GM23338 (cell line): ENCODE results near the gene LCN6. TPM values are rescaled to one million over a fixed set of nuclear protein-coding genes. Genes with fewer than 3 reads are reported as not detected.

ENCODE experiments used
- ATAC-seq: fragments of 200-7000 bp; cut with Tn5 transposase; 3 replicates; pipeline ENCODE4 v1.9.1; 2020
- DNase-seq: peaks from one replicate; pipeline ENCODE4 v3.0.0-alpha.2; 2015; ENCODE audit warnings: low spot score
- H2AFZ ChIP-seq: fragments of 200-600 bp; sonication (generic); 2 replicates; pipeline ENCODE4 v1.8.0; 2016; ENCODE audit warnings: antibody characterized with exemption, mild to moderate bottlenecking, moderate library complexity
- H3F3A ChIP-seq: fragments of 200-600 bp; sonication (generic); replicated peaks from 2 replicates; pipeline ENCODE4 v1.8.0; 2017; ENCODE audit warnings: antibody characterized with exemption, mixed run types, low read depth
- H3K27ac ChIP-seq: fragments of 200-600 bp; sonication (generic); 2 replicates; pipeline ENCODE4 v1.6.1; 2016; ENCODE audit warnings: low read depth
- H3K27me3 ChIP-seq: fragments of 200-600 bp; sonication (generic); 2 replicates; pipeline ENCODE4 v1.8.0; 2016; ENCODE audit warnings: mild to moderate bottlenecking, mixed run types, moderate library complexity; ENCODE audit not compliant: insufficient read depth
- H3K36me3 ChIP-seq: fragments of 200-600 bp; sonication (generic); 2 replicates; pipeline ENCODE4 v1.8.0; 2016; ENCODE audit warnings: mild to moderate bottlenecking; ENCODE audit not compliant: insufficient read depth
- H3K4me1 ChIP-seq: fragments of 200-600 bp; sonication (generic); 2 replicates; pipeline ENCODE4 v1.8.0; 2016; ENCODE audit warnings: mild to moderate bottlenecking, moderate library complexity; ENCODE audit not compliant: insufficient read depth
- H3K4me2 ChIP-seq: fragments of 200-600 bp; sonication (generic); 2 replicates; pipeline ENCODE4 v1.7.1; 2017; ENCODE audit warnings: mixed run types
- H3K4me3 ChIP-seq: fragments of 200-600 bp; sonication (generic); 2 replicates; pipeline ENCODE4 v1.6.1; 2016; ENCODE audit warnings: mixed run types
- H3K79me2 ChIP-seq: fragments of 200-600 bp; sonication (generic); replicated peaks from 2 replicates; pipeline ENCODE4 v1.8.0; 2017; ENCODE audit warnings: mild to moderate bottlenecking; ENCODE audit not compliant: insufficient read depth
- H3K9me2 ChIP-seq: fragments of 200-600 bp; sonication (generic); 2 replicates; pipeline ENCODE4 v1.8.0; 2017; ENCODE audit not compliant: insufficient read depth
- H4K20me1 ChIP-seq: fragments of 200-600 bp; sonication (generic); replicated peaks from 2 replicates; pipeline ENCODE4 v1.8.0; 2017; ENCODE audit warnings: mild to moderate bottlenecking; ENCODE audit not compliant: insufficient read depth
- H3K27ac Mint-ChIP-seq: 2 replicates; pipeline ENCODE4 v1.8.0; 2020; ENCODE audit warnings: inconsistent platforms, mild to moderate bottlenecking, moderate library complexity, mixed read lengths
- H3K27me3 Mint-ChIP-seq: 3 replicates; pipeline ENCODE4 v1.8.0; 2022; ENCODE audit warnings: low read depth, mild to moderate bottlenecking, moderate library complexity, mixed read lengths, inconsistent platforms; ENCODE audit not compliant: insufficient read depth, poor library complexity
- H3K36me3 Mint-ChIP-seq: 3 replicates; pipeline ENCODE4 v1.8.0; 2021; ENCODE audit warnings: low read depth, mild to moderate bottlenecking, inconsistent platforms, moderate library complexity, mixed read lengths
- H3K4me1 Mint-ChIP-seq: 3 replicates; pipeline ENCODE4 v1.8.0; 2020; ENCODE audit warnings: mild to moderate bottlenecking, inconsistent platforms, mixed read lengths
- H3K4me3 Mint-ChIP-seq: 3 replicates; pipeline ENCODE4 v1.8.0; 2021; ENCODE audit warnings: moderate library complexity, mild to moderate bottlenecking, inconsistent platforms, mixed read lengths
- H3K9me3 Mint-ChIP-seq: 3 replicates; pipeline ENCODE4 v1.8.0; 2020; ENCODE audit warnings: moderate library complexity, mild to moderate bottlenecking, inconsistent platforms, mixed read lengths
- EZH2phosphoT487 ChIP-seq: fragments of 200-600 bp; sonication (generic); IDR thresholded peaks from one replicate; pipeline ENCODE4 v1.8.1; 2018; ENCODE audit warnings: antibody characterized with exemption; ENCODE audit not compliant: unreplicated experiment
- JUNB ChIP-seq: IDR thresholded peaks from one replicate; pipeline ENCODE4 v1.6.1; 2016; ENCODE audit warnings: antibody characterized with exemption; ENCODE audit not compliant: unreplicated experiment
- STAT1 ChIP-seq: IDR thresholded peaks from one replicate; pipeline ENCODE4 v1.6.1; 2016; ENCODE audit warnings: antibody characterized with exemption; ENCODE audit not compliant: unreplicated experiment
- ZNF114 ChIP-seq: fragments of 250-450 bp; sonication (Bioruptor Pico); IDR thresholded peaks from 2 replicates; pipeline ENCODE4 v1.5.0; 2020; ENCODE audit warnings: mild to moderate bottlenecking, moderate library complexity
- polyA plus RNA-seq: library from polyadenylated mRNA; unstranded; fragments of >200 nt; fragmentation: Nextera tagmentation; extraction: Ambion mirVana; gene quantifications from 2 replicates; pipeline ENCODE4 v1.2.1, GENCODE V29; 2016
- total RNA-seq: library from RNA; depleted of rRNA; stranded (reverse); fragments of >200 nt; shearing (Covaris generic); gene quantifications from 2 replicates; pipeline ENCODE4 v1.2.3, GENCODE V29; 2014
- TF ChIP-seq, protein P1 (sequence below): fragments of 250-450 bp; sonication (Bioruptor Pico); IDR thresholded peaks from 2 replicates; pipeline ENCODE4 v1.5.0; 2020; ENCODE audit warnings: mild to moderate bottlenecking, moderate library complexity
- TF ChIP-seq, protein P2 (sequence below), 2 experiments: fragments of 200-600 bp in 1 of 2; sonication (generic) in 1 of 2; conservative IDR thresholded peaks; 2 replicates each; pipeline versions ENCODE4 v1.5.1 to v1.6.1; 2016 to 2017; ENCODE audit warnings: antibody characterized with exemption in 2 of 2, low read depth in 2 of 2, mild to moderate bottlenecking in 2 of 2, moderate library complexity in 1 of 2
- TF ChIP-seq, protein P3 (sequence below): IDR thresholded peaks from one replicate; pipeline ENCODE4 v1.6.1; 2018; ENCODE audit warnings: antibody characterized with exemption; ENCODE audit not compliant: unreplicated experiment
- TF ChIP-seq, protein P4 (sequence below): IDR thresholded peaks from 2 replicates; pipeline ENCODE4 v1.6.1; 2016; ENCODE audit warnings: antibody characterized with exemption

LCN6 gene
- total and polyA plus RNA-seq, 2 experiments from 2014 or later: not detected

DNA sequence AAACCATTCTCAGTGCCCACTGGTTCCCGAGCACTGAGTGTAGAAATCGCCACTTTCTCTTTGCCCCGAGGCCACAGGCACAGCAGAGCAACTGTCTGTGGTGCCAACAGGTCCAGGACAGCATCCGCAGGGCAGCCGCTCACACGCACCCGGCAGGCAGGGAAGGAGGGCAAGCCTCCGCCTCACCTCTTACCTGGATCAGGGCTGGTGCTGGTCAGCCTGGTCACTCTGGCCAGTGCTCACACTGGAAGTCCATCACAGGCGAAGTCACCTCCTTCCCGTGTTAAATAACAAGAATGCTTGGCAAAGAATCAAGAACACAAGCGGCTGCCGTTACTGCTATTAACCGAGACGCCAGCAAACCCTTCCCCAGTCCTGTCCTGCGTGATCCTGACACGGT, 22.2 kb downstream of the LCN6 start:
- Histone ChIP-seq H3K27me3 (peaks cover 15% of the 10 kb centered on the region), H3K4me3 (peak overlapping the region; percentile 99; the same call in 1 of the 2 replicates), H3F3A (peaks cover 50% of the 10 kb centered on the region), H3K36me3 (peaks cover 22% of the 10 kb centered on the region), H3K9me2 (no peaks in the 10 kb centered on the region), H3K27ac (peak overlapping the region; percentile 32; the same call in 1 of the 2 replicates), H3K4me2 (peak overlapping the region; percentile 94), H3K79me2 (peaks cover 35% of the 10 kb centered on the region), H4K20me1 (peaks cover 31% of the 10 kb centered on the region), H2AFZ (no peak overlapping the region), H3K4me1 (peaks cover 9% of the 10 kb centered on the region; the same call in 1 of the 2 replicates)
- Mint-ChIP-seq H3K27ac (peak overlapping the region; percentile 94; the same call in 1 of the 2 replicates), H3K4me1 (peaks cover 20% of the 10 kb centered on the region), H3K27me3 (peaks cover 26% of the 10 kb centered on the region), H3K36me3 (peaks cover 52% of the 10 kb centered on the region), H3K9me3 (no peaks in the 10 kb centered on the region; the same call in 2 of the 3 replicates), H3K4me3 (peak overlapping the region; percentile 93)
- no peak for TF ChIP-seq STAT1
- ATAC-seq (no peak), DNase-seq (no peak)

DNA sequence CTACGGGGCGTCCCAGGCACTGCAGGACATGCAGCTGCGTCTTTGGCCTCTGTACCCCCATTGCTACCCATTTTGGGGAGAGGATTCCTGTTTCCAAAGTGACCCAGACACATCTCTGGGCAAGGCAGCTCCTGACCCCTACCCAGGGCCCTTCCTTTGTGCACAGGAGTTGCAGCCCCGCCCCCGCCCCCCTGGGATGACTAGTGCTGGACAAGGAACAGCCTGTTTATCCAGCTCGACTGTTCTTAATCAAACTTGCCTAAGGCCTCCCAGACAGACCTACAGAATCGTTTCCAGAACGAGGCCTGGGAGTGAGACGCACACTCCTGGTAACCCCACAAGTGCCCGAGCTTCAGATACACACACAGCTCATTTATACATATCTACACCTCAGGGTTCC, 22.7 kb downstream of the LCN6 start:
- Histone ChIP-seq H3K4me2 (peak overlapping the region; percentile 94), H2AFZ (no peak overlapping the region), H3K79me2 (peaks cover 34% of the 10 kb centered on the region), H3K27me3 (peaks cover 15% of the 10 kb centered on the region), H3K27ac (peak overlapping the region; percentile 32; the same call in 1 of the 2 replicates), H3K4me1 (peaks cover 9% of the 10 kb centered on the region; the same call in 1 of the 2 replicates), H4K20me1 (peaks cover 31% of the 10 kb centered on the region), H3K9me2 (no peaks in the 10 kb centered on the region), H3F3A (peaks cover 50% of the 10 kb centered on the region), H3K36me3 (peaks cover 22% of the 10 kb centered on the region), H3K4me3 (peak overlapping the region; percentile 99; the same call in 1 of the 2 replicates)
- Mint-ChIP-seq H3K27ac (0 out of 2 replicates have a peak overlapping the region, but pooled peaks have one; percentile 59), H3K9me3 (no peaks in the 10 kb centered on the region), H3K27me3 (peaks cover 28% of the 10 kb centered on the region), H3K4me3 (peak overlapping the region; percentile 30; the same call in 2 of the 3 replicates), H3K4me1 (peaks cover 21% of the 10 kb centered on the region), H3K36me3 (peaks cover 51% of the 10 kb centered on the region)
- no peak for DNase-seq
- no peak for ATAC-seq
- TF ChIP-seq, protein P1, sequence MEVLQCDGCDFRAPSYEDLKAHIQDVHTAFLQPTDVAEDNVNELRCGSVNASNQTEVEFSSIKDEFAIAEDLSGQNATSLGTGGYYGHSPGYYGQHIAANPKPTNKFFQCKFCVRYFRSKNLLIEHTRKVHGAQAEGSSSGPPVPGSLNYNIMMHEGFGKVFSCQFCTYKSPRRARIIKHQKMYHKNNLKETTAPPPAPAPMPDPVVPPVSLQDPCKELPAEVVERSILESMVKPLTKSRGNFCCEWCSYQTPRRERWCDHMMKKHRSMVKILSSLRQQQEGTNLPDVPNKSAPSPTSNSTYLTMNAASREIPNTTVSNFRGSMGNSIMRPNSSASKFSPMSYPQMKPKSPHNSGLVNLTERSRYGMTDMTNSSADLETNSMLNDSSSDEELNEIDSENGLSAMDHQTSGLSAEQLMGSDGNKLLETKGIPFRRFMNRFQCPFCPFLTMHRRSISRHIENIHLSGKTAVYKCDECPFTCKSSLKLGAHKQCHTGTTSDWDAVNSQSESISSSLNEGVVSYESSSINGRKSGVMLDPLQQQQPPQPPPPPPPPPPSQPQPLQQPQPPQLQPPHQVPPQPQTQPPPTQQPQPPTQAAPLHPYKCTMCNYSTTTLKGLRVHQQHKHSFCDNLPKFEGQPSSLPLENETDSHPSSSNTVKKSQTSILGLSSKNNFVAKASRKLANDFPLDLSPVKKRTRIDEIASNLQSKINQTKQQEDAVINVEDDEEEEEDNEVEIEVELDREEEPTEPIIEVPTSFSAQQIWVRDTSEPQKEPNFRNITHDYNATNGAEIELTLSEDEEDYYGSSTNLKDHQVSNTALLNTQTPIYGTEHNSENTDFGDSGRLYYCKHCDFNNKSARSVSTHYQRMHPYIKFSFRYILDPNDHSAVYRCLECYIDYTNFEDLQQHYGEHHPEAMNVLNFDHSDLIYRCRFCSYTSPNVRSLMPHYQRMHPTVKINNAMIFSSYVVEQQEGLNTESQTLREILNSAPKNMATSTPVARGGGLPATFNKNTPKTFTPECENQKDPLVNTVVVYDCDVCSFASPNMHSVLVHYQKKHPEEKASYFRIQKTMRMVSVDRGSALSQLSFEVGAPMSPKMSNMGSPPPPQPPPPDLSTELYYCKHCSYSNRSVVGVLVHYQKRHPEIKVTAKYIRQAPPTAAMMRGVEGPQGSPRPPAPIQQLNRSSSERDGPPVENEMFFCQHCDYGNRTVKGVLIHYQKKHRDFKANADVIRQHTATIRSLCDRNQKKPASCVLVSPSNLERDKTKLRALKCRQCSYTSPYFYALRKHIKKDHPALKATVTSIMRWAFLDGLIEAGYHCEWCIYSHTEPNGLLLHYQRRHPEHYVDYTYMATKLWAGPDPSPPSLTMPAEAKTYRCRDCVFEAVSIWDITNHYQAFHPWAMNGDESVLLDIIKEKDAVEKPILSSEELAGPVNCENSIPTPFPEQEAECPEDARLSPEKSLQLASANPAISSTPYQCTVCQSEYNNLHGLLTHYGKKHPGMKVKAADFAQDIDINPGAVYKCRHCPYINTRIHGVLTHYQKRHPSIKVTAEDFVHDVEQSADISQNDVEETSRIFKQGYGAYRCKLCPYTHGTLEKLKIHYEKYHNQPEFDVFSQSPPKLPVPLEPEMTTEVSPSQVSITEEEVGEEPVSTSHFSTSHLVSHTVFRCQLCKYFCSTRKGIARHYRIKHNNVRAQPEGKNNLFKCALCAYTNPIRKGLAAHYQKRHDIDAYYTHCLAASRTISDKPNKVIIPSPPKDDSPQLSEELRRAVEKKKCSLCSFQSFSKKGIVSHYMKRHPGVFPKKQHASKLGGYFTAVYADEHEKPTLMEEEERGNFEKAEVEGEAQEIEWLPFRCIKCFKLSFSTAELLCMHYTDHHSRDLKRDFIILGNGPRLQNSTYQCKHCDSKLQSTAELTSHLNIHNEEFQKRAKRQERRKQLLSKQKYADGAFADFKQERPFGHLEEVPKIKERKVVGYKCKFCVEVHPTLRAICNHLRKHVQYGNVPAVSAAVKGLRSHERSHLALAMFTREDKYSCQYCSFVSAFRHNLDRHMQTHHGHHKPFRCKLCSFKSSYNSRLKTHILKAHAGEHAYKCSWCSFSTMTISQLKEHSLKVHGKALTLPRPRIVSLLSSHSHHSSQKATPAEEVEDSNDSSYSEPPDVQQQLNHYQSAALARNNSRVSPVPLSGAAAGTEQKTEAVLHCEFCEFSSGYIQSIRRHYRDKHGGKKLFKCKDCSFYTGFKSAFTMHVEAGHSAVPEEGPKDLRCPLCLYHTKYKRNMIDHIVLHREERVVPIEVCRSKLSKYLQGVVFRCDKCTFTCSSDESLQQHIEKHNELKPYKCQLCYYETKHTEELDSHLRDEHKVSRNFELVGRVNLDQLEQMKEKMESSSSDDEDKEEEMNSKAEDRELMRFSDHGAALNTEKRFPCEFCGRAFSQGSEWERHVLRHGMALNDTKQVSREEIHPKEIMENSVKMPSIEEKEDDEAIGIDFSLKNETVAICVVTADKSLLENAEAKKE (CRISPR knock-in tag): no peak
- TF ChIP-seq ZNF114 (CRISPR knock-in tag): no peak
- no peak for TF ChIP-seq JUNB
- TF ChIP-seq EZH2phosphoT487: no peak
- TF ChIP-seq, protein P2, sequence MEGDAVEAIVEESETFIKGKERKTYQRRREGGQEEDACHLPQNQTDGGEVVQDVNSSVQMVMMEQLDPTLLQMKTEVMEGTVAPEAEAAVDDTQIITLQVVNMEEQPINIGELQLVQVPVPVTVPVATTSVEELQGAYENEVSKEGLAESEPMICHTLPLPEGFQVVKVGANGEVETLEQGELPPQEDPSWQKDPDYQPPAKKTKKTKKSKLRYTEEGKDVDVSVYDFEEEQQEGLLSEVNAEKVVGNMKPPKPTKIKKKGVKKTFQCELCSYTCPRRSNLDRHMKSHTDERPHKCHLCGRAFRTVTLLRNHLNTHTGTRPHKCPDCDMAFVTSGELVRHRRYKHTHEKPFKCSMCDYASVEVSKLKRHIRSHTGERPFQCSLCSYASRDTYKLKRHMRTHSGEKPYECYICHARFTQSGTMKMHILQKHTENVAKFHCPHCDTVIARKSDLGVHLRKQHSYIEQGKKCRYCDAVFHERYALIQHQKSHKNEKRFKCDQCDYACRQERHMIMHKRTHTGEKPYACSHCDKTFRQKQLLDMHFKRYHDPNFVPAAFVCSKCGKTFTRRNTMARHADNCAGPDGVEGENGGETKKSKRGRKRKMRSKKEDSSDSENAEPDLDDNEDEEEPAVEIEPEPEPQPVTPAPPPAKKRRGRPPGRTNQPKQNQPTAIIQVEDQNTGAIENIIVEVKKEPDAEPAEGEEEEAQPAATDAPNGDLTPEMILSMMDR (conservative IDR thresholded peaks at IDR 0.05; ENCODE audit: low read depth in 2 of 2): no peak
- TF ChIP-seq STAT1: no peak
- TF ChIP-seq, protein P3, sequence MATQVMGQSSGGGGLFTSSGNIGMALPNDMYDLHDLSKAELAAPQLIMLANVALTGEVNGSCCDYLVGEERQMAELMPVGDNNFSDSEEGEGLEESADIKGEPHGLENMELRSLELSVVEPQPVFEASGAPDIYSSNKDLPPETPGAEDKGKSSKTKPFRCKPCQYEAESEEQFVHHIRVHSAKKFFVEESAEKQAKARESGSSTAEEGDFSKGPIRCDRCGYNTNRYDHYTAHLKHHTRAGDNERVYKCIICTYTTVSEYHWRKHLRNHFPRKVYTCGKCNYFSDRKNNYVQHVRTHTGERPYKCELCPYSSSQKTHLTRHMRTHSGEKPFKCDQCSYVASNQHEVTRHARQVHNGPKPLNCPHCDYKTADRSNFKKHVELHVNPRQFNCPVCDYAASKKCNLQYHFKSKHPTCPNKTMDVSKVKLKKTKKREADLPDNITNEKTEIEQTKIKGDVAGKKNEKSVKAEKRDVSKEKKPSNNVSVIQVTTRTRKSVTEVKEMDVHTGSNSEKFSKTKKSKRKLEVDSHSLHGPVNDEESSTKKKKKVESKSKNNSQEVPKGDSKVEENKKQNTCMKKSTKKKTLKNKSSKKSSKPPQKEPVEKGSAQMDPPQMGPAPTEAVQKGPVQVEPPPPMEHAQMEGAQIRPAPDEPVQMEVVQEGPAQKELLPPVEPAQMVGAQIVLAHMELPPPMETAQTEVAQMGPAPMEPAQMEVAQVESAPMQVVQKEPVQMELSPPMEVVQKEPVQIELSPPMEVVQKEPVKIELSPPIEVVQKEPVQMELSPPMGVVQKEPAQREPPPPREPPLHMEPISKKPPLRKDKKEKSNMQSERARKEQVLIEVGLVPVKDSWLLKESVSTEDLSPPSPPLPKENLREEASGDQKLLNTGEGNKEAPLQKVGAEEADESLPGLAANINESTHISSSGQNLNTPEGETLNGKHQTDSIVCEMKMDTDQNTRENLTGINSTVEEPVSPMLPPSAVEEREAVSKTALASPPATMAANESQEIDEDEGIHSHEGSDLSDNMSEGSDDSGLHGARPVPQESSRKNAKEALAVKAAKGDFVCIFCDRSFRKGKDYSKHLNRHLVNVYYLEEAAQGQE: no peak
- TF ChIP-seq, protein P4, sequence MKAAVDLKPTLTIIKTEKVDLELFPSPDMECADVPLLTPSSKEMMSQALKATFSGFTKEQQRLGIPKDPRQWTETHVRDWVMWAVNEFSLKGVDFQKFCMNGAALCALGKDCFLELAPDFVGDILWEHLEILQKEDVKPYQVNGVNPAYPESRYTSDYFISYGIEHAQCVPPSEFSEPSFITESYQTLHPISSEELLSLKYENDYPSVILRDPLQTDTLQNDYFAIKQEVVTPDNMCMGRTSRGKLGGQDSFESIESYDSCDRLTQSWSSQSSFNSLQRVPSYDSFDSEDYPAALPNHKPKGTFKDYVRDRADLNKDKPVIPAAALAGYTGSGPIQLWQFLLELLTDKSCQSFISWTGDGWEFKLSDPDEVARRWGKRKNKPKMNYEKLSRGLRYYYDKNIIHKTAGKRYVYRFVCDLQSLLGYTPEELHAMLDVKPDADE: no peak
